ENCODE data around the gene LAPTM4A. TPM values are rescaled to one million over a fixed set of nuclear protein-coding genes. Genes with fewer than 3 reads are reported as not detected.

The LAPTM4A gene
- total and polyA plus RNA-seq, 10 of the 15 experiments (the other 5 are each of a cell fraction or from before 2014, with no cell fraction given), result 17.8 to 107 (median 45.8) TPM

Other genes starting within 250 kb of the LAPTM4A start
- gene TTC32, start 149.6 kb downstream of the LAPTM4A start, total RNA-seq (2014; rRNA removed), result 11.1 and 13.2 TPM in 2 replicates
- 17.2 and 17.7 TPM in 2 replicates for gene TTC32, start 149.6 kb downstream of the LAPTM4A start, total RNA-seq (2014; rRNA removed; fragmentation: Illumina TruSeq; extraction: Trizol)
- gene TTC32, start 149.6 kb downstream of the LAPTM4A start, total RNA-seq (2021), result 14.3 and 14.6 TPM in 2 replicates
- 25.2 and 32.8 TPM in 2 replicates for gene TTC32, start 149.6 kb downstream of the LAPTM4A start, polyA plus RNA-seq (2011; rRNA removed)
- 13.3 and 17.1 TPM in 2 replicates for gene TTC32, start 149.6 kb downstream of the LAPTM4A start, polyA plus RNA-seq (2014; fragmentation: Illumina TruSeq; extraction: Trizol)
- gene TTC32, start 149.6 kb downstream of the LAPTM4A start, polyA plus RNA-seq (2014; fragmentation: Nextera tagmentation; extraction: Ambion mirVana), result 10 to 100 TPM; 21.6 to 25.3 TPM
- gene TTC32, start 149.6 kb downstream of the LAPTM4A start, polyA plus RNA-seq (2014; rRNA removed), result 15.6 and 16.0 TPM in 2 replicates
- gene TTC32, start 149.6 kb downstream of the LAPTM4A start, polyA plus RNA-seq (2016; fragmentation: Nextera tagmentation; extraction: Ambion mirVana), result 10 to 100 TPM; 28.2 to 30.0 TPM
- gene WDR35, start 61.5 kb downstream of the LAPTM4A start, total RNA-seq (2014; rRNA removed), result 7.3 and 8.1 TPM in 2 replicates
- gene WDR35, start 61.5 kb downstream of the LAPTM4A start, total RNA-seq (2014; rRNA removed; fragmentation: Illumina TruSeq; extraction: Trizol), result 8.5 and 9.0 TPM in 2 replicates
- 6.9 and 7.1 TPM in 2 replicates for gene WDR35, start 61.5 kb downstream of the LAPTM4A start, total RNA-seq (2021)
- gene WDR35, start 61.5 kb downstream of the LAPTM4A start, polyA plus RNA-seq (2011; rRNA removed), result 9.3 and 14.7 TPM in 2 replicates
- 6.4 and 8.2 TPM in 2 replicates for gene WDR35, start 61.5 kb downstream of the LAPTM4A start, polyA plus RNA-seq (2014; fragmentation: Illumina TruSeq; extraction: Trizol)
- 1 to 10 TPM; 3.0 to 3.2 TPM for gene WDR35, start 61.5 kb downstream of the LAPTM4A start, polyA plus RNA-seq (2014; fragmentation: Nextera tagmentation; extraction: Ambion mirVana)
- 4.6 and 5.4 TPM in 2 replicates for gene WDR35, start 61.5 kb downstream of the LAPTM4A start, polyA plus RNA-seq (2014; rRNA removed)
- 1 to 10 TPM; 3.9 to 6.1 TPM for gene WDR35, start 61.5 kb downstream of the LAPTM4A start, polyA plus RNA-seq (2016; fragmentation: Nextera tagmentation; extraction: Ambion mirVana)
- not detected in 2 replicates for gene MATN3, start 39.0 kb downstream of the LAPTM4A start, total RNA-seq (2014; rRNA removed)
- not detected in 2 replicates for gene MATN3, start 39.0 kb downstream of the LAPTM4A start, total RNA-seq (2014; rRNA removed; fragmentation: Illumina TruSeq; extraction: Trizol)
- not detected in 2 replicates for gene MATN3, start 39.0 kb downstream of the LAPTM4A start, total RNA-seq (2021)
- gene MATN3, start 39.0 kb downstream of the LAPTM4A start, polyA plus RNA-seq (2011; rRNA removed), result not detected in 2 replicates
- not detected in 2 replicates for gene MATN3, start 39.0 kb downstream of the LAPTM4A start, polyA plus RNA-seq (2014; fragmentation: Illumina TruSeq; extraction: Trizol)
- gene MATN3, start 39.0 kb downstream of the LAPTM4A start, polyA plus RNA-seq (2014; fragmentation: Nextera tagmentation; extraction: Ambion mirVana), result not detected
- not detected in 2 replicates for gene MATN3, start 39.0 kb downstream of the LAPTM4A start, polyA plus RNA-seq (2014; rRNA removed)
- gene MATN3, start 39.0 kb downstream of the LAPTM4A start, polyA plus RNA-seq (2016; fragmentation: Nextera tagmentation; extraction: Ambion mirVana), result under 1 TPM in 1 of 2 experiments, not detected in 1; 0.09 TPM
- gene SDC1, start 173.5 kb upstream of the LAPTM4A start, total RNA-seq (2014; rRNA removed), result 25.8 and 26.6 TPM in 2 replicates
- 9.6 and 12.4 TPM in 2 replicates for gene SDC1, start 173.5 kb upstream of the LAPTM4A start, total RNA-seq (2014; rRNA removed; fragmentation: Illumina TruSeq; extraction: Trizol)
- 31.0 and 33.1 TPM in 2 replicates for gene SDC1, start 173.5 kb upstream of the LAPTM4A start, total RNA-seq (2021)
- 13.3 and 21.5 TPM in 2 replicates for gene SDC1, start 173.5 kb upstream of the LAPTM4A start, polyA plus RNA-seq (2011; rRNA removed)
- 4.4 and 7.0 TPM in 2 replicates for gene SDC1, start 173.5 kb upstream of the LAPTM4A start, polyA plus RNA-seq (2014; fragmentation: Illumina TruSeq; extraction: Trizol)
- gene SDC1, start 173.5 kb upstream of the LAPTM4A start, polyA plus RNA-seq (2014; fragmentation: Nextera tagmentation; extraction: Ambion mirVana), result 1 to 10 TPM in 1 of 2 experiments, under 1 TPM in 1; 0.85 to 2.2 TPM
- 24.4 and 25.9 TPM in 2 replicates for gene SDC1, start 173.5 kb upstream of the LAPTM4A start, polyA plus RNA-seq (2014; rRNA removed)
- gene SDC1, start 173.5 kb upstream of the LAPTM4A start, polyA plus RNA-seq (2016; fragmentation: Nextera tagmentation; extraction: Ambion mirVana), result 10 to 100 TPM; 33.8 to 36.8 TPM